Measurements from ENCODE around the gene CCDC167.

CCDC167 gene

GRCh38 chr6:37433657-37434271 is 65.9 kb downstream of the CCDC167 start:
- Histone ChIP-seq H3K27ac (ENCODE audit: low read length) (peak overlapping the region; percentile 86), H3K4me3 (ENCODE audit: low read depth in 1 of 2, low read length in 2 of 2) (peak overlapping the region; percentile 90 to 96), H3K4me1 (ENCODE audit: control insufficient read depth in 1 of 2, insufficient read depth in 2 of 2, low read length in 2 of 2) (peaks cover 11 to 12% of the 10 kb centered on the region in 2 donors), H3K27me3 (ENCODE audit: low read depth, low read length) (no peaks in the 10 kb centered on the region), H3K36me3 (ENCODE audit: control insufficient read depth in 1 of 2, insufficient read depth in 2 of 2, low read length in 2 of 2) (peaks cover 5 to 24% of the 10 kb centered on the region in 2 donors), H3K9me3 (ENCODE audit: control insufficient read depth in 1 of 2, low read length in 2 of 2) (no peaks in the 10 kb centered on the region)
